ENCODE data around the gene GOSR1.

DNA sequence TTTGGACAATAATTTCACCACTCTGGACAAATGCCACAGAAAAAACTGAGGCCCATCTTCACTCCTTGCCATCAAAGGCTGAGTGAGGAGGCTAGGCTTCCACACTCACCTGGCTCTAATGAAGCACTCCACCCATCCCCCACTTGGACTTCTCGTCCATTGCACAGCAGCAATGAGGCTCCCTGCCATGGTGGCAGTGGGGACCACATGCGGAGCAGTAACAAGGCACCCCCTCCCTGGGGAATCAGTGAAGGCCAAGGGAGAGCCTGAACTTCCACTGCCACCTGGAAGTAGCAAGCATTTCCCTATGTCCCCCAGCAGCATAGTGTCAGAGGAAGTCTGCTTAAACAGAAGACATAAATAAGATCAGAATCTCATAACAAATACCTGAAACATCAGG lies 2.0 kb upstream of the GOSR1 start:
- TF ChIP-seq CTCF (IDR thresholded peaks at IDR 0.05) (no peak), POLR2A (IDR thresholded peaks at IDR 0.05) (no peak)
